Retina (tissue), 1 donor: ENCODE data around the gene RUVBL2.

ENCODE experiments used
- DNase-seq: peaks from one replicate; pipeline ENCODE4 v3.0.0-alpha.2; 2016

RUVBL2 gene

GRCh38 chr19:48993175-48994034 is at the start of gene RUVBL2, which contains the start of gene GYS1:
RUVBL2 (plus strand) TSS chr19:48993887; CDS start chr19:48993912, 25 bp downstream.
GYS1 (minus strand) TSS chr19:48993309; CDS start chr19:48993112, 197 bp downstream.
- peak; percentile 100 for DNase-seq

GRCh38 chr19:48945415-48945814 is 48.3 kb upstream of the RUVBL2 start:
- no peak for DNase-seq

- DNase-seq, result no peak
These were observed 47.9 kb upstream of the RUVBL2 start for GRCh38 chr19:48945817-48946216.

- DNase-seq, result no peak
These were observed 47.0 kb upstream of the RUVBL2 start for GRCh38 chr19:48946463-48947257.

GRCh38 chr19:48947258-48947542 is 46.5 kb upstream of the RUVBL2 start:
- DNase-seq, result no peak

DNA sequence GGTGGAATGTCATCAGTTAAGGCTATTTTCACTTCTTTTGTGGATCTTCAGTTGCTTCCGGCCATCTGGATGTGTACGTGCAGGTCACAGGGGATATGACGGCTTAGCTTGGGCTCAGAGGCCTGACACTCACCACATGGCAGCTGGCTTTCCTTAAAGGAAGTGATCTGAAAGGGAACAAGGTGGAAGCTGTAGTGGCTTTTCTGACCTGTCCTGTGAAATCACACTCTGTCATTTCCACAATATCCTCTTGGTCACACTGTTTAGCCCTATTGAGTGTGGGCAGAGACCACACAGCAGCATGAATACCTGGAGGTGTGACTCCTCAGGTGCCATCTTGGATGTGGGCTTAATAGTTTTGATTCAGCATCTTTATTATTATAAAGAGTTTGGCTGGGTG is 43.5 kb upstream of the RUVBL2 start:
- no peak for DNase-seq

DNA sequence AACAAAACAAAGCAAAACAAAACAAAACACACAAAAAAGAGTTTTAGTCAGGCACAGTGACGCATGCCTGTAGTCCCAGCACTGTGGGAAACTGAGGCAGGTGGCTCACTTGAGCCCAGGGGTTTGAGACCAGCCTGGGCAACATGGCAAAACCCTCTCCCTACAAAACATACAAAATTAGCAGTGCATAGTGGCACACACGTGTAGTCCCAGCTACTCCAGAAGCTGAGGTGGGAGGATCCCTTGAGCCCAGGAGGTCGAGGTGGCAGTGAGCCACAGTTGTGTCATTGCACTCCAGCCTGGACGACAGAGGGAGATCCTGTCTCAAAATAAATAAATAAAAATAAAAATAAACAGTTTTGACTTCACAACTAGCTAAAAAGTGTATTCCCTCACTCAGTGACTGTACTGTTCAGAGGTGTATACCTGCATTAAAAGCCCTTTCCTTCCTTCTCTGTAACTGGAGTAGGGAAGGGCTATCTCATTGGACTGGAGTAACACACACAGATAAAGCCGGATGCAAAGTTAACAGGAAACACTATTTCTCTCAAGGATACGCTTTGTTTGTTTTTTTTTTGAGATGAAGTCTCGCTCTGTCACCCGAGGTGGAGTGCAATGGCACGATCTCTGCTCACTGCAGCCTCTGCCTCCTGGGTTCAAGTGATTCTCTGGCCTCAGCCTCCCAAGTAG is 42.7 kb upstream of the RUVBL2 start:
- no peak for DNase-seq

DNA sequence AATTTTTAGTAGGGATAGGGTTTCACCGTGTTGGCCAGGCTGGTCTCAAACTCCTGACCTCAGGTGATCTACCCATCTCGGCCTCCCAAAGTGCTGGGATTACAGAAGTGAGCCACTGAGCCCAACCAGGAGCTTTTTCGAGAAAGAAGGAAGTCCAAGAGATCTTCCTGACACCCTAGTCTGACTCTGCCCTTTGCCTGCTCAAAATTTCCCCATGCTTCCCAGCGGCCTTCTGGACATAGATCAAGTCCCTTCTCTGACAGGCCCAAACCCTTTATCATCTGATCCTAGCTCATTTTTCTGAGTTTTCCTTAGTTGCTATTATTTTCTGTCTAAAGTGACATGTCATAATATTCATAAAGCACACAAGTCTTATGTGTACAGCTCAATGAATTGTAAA is 40.5 kb upstream of the RUVBL2 start:
- DNase-seq, result no peak

DNA sequence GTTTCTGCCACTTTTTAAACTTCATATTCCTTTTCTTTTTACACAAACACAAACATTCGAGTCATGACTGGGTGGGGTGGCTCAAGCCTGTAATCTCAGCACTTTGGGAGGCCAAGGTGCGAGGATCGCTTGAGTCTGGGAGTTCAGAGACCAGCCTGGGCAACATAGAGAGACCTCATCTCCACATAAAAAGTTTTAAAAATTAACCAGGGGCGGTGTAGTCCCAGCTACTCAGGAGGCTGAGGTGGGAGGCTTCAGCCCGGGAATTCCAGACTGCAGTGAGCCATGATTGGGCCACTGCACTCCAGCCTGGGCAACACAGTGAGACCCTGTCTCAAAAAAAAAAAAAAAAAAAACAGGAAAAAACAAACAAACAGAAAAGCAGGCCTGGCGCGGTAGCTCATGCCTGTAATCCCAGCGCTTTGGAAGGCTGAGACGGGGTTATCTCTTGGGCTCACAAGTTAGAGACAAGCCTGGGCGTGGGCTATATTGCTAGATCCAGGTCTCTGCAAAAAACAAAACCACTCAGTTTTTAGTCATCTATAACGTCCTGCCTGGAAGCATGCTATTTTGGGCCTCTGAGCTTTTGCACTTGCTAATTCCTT is 39.6 kb upstream of the RUVBL2 start:
- no peak for DNase-seq

DNA sequence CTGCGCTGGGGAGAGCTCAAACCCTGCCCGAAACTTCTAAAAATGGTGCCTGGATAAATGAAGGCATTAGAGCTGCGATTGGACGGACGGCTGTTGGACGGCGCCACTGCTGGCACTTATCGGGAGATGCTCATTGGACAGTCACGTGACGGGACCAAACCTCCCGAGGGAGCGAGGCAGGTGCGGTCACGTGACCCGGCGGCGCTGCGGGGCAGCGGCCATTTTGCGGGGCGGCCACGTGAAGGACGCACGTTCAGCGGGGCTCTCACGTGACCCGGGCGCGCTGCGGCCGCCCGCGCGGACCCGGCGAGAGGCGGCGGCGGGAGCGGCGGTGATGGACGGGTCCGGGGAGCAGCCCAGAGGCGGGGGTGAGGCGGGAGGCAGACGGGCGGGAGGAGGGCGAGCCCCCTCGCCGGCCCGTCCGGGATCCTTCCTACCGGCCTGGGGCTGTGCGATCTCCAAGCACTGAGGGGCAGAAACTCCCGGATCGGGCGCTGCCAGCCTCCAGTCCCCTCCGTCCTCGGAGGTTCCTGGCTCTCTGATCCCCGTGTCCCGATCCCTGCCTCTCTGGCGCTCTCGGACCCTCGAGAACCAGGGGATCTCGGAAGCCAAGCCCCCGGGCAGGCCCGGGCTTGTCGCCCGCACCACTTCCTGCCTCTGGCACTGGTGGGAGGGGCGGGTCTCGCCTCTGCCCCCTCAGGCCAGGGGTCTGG is 38.9 kb upstream of the RUVBL2 start, which contains the start of gene BAX:
Gene BAX, plus strand, starts transcription at position 281 of the 713 bp plus-strand sequence. Its CDS starts 54 bp downstream, at position 335.
- peak; percentile 97 for DNase-seq

GRCh38 chr19:48955308-48955958 is 38.3 kb upstream of the RUVBL2 start:
- DNase-seq, result no peak

GRCh38 chr19:48958006-48958405 is 35.7 kb upstream of the RUVBL2 start:
- no peak for DNase-seq

DNA sequence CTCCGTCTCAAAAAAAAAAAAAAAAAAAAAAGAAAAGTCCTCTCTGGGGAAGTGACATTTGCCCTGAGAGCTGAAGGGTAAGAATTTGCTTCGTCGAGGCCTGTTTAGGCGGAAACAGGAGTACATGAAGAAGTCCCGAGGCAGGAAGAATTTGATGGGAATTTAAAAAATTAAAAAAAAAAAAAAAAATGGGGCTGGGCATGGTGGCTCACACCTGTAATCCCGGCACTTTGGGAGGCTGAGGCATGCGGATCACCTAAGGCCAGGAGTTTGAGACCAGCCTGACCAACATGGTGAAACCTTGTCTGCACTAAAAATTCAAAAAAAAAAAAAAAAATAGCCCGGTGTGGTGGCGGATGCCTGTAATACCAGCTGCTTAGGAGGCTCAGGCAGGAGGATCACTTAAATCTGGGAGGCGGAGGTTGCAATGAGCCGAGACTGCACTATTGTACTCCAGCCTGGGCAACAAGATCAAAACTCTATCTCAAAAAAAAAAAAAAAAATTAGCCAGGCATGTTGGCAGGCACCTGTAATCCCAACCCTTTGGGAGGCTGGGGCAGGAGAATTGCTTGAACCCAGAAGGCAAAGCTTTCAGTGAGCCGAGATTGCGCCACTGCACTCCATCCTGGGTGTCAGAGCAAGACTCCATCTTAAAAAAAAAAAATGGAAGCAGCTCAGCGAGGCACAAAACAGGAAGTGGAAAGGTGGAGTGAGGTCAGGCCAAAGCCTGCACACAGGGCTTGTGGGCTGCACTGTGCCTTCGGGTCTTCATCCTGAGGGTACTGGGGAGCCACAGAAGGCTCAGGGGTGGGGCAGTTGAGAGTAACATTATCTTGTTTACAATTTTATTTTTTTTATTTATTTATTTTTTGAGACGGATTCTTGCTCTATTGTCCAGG is 34.1 kb upstream of the RUVBL2 start:
- DNase-seq, result no peak

- no peak for DNase-seq
These were observed 32.5 kb upstream of the RUVBL2 start for GRCh38 chr19:48961051-48961649.

DNA sequence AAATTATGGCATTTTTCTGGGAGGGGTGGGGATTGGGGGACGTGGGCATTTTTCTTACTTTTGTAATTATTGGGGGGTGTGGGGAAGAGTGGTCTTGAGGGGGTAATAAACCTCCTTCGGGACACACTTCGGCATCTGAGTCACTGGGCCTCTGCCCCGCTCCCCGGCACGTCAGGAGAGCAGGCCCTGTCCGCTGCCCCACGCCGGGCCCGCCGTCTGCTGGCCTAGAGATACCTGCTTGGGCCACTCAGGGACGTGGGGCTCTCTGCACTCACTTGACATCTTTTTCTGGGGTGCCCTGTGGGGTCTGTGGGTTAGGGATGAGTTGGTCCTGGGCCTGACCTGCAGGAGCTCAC is 32.0 kb upstream of the RUVBL2 start:
- no peak for DNase-seq

GRCh38 chr19:48962029-48962848 is 31.4 kb upstream of the RUVBL2 start:
- DNase-seq, result no peak

DNA sequence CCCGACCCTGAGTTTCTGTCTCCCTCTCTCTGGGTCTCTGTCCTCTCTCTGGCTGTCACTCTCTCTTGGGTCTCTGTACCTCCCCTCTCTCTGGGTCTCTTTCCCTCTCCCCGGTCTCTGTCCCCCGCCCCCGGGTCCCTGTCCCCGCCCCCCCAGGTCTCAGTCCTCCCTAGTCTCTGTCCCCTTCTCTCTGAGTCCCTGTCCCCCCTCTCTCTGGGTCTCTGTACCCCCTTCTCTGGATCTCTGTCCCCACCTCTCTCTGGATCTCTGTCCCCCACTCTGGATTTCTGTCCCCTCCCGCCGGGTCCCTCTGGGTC is 30.9 kb upstream of the RUVBL2 start:
- DNase-seq, result no peak

- peak; percentile 73 for DNase-seq
These were observed 30.1 kb upstream of the RUVBL2 start for GRCh38 chr19:48963371-48964204.
